T-cell (primary cell): ENCODE data around the gene ARL6IP5. TPM values are rescaled to one million over a fixed set of nuclear protein-coding genes. Genes with fewer than 3 reads are reported as not detected.
A peak's percentile ranks its signal among the peaks of the same experiment; 100 is the strongest.

Experiments
- ATAC-seq, 4 experiments: fragments of 200-7000 bp in 3 of 4; fragments of 150-1000 bp in 1 of 4; cut with Tn5 transposase; replicated peaks in 1 of 4; 1 replicate in 3 of 4; 2 replicates in 1 of 4; pipeline ENCODE4 v1.10.0; 2021; ENCODE audit warnings: moderate library complexity in 3 of 4, mild to moderate bottlenecking in 2 of 4, moderate number of reproducible peaks in 1 of 4
- CTCF ChIA-PET, 2 donors: fragments of 300-600 bp; sonication (Branson Sonifier 250); formaldehyde crosslinking; loops; one replicate each; lab custom pipeline; 2022; ENCODE audit warnings: antibody characterized with exemption in 2 of 2; lab: Charles Lee
- POLR2A ChIA-PET, 2 donors: fragments of 300-600 bp; sonication (Branson Sonifier 250); formaldehyde crosslinking; loops; one replicate each; lab custom pipeline; 2022; ENCODE audit warnings: antibody characterized with exemption in 2 of 2; lab: Charles Lee
- DNase-seq, 35 experiments: peaks; one replicate each; pipeline versions ENCODE4 v3.0.0 to v3.0.0-alpha.2; 2013 to 2023
- H3K27ac ChIP-seq: one replicate; pipeline ENCODE4 v1.5.1; 2013; ENCODE audit warnings: low read length
- H3K27me3 ChIP-seq, 2 experiments: replicated peaks in 1 of 2; 1 replicate in 1 of 2; 2 replicates in 1 of 2; pipeline versions ENCODE4 v1.6.1 to v1.7.0; 2013; ENCODE audit warnings: low read length in 1 of 2, mixed read lengths in 1 of 2; ENCODE audit not compliant: control insufficient read depth in 2 of 2, insufficient read depth in 2 of 2; ENCODE audit errors: extremely low read depth in 1 of 2
- H3K36me3 ChIP-seq, 2 donors: 1 replicate in 1 of 2; 2 replicates in 1 of 2; pipeline versions ENCODE4 v1.6.1 to v1.7.0; 2013; ENCODE audit warnings: low read length in 1 of 2; ENCODE audit not compliant: control insufficient read depth in 2 of 2, insufficient read depth in 1 of 2; ENCODE audit errors: extremely low read depth in 1 of 2
- H3K4me1 ChIP-seq, 2 experiments: 1 replicate in 1 of 2; 2 replicates in 1 of 2; pipeline versions ENCODE4 v1.6.1 to v1.7.0; 2013; ENCODE audit warnings: low read length in 2 of 2, mixed read lengths in 1 of 2; ENCODE audit not compliant: insufficient read depth in 2 of 2, control insufficient read depth in 1 of 2; ENCODE audit errors: extremely low read depth in 1 of 2
- H3K4me3 ChIP-seq, 2 donors: 1 replicate in 1 of 2; 2 replicates in 1 of 2; pipeline versions ENCODE4 v1.5.1 to v1.7.0; 2013; ENCODE audit warnings: mild to moderate bottlenecking in 2 of 2, low read length in 1 of 2, moderate library complexity in 1 of 2; ENCODE audit not compliant: control insufficient read depth in 1 of 2; ENCODE audit errors: extremely low read depth in 1 of 2
- H3K9me3 ChIP-seq: 2 replicates; pipeline ENCODE4 v1.7.0; 2013
- H3K27ac Mint-ChIP-seq, 2 donors: one replicate each; pipeline ENCODE4 v1.8.0; 2020 to 2021; ENCODE audit warnings: mild to moderate bottlenecking in 2 of 2, mixed read lengths in 2 of 2
- H3K27me3 Mint-ChIP-seq, 2 donors: one replicate each; pipeline ENCODE4 v1.8.0; 2021 to 2022; ENCODE audit warnings: mixed read lengths in 2 of 2
- H3K36me3 Mint-ChIP-seq: one replicate; pipeline ENCODE4 v1.8.0; 2021; ENCODE audit warnings: mixed read lengths
- H3K4me1 Mint-ChIP-seq, 3 donors: one replicate each; pipeline ENCODE4 v1.8.0; 2020 to 2022; ENCODE audit warnings: mixed read lengths in 3 of 3, mild to moderate bottlenecking in 1 of 3
- H3K4me3 Mint-ChIP-seq, 3 donors: one replicate each; pipeline ENCODE4 v1.8.0; 2020 to 2022; ENCODE audit warnings: mild to moderate bottlenecking in 3 of 3, mixed read lengths in 3 of 3, moderate library complexity in 3 of 3
- H3K9me3 Mint-ChIP-seq, 3 donors: one replicate each; pipeline ENCODE4 v1.8.0; 2020 to 2022; ENCODE audit warnings: mixed read lengths in 3 of 3
- WGBS: methylation state at CpG from one replicate; pipeline ENCODE4 v1.1.5; 2013; ENCODE audit warnings: missing lambda C conversion rate; ENCODE audit not compliant: insufficient coverage; 5-methylcytosine and 5-hydroxymethylcytosine counted together
- total RNA-seq, 35 experiments: library from RNA in 6 of 35; stranded (reverse) in 6 of 35; fragments of 120-200 nt in 1 of 35; gene quantifications; one replicate each; pipeline versions ENCODE4 v1.2.1 to v1.2.4 and lab custom pipeline; 2013 to 2026

The ARL6IP5 gene
- total RNA-seq, 5 donors from 2014 or later (not counting 1 experiment from before 2014, with no cell fraction given), result 106 to 135 (median 127) TPM

DNA sequence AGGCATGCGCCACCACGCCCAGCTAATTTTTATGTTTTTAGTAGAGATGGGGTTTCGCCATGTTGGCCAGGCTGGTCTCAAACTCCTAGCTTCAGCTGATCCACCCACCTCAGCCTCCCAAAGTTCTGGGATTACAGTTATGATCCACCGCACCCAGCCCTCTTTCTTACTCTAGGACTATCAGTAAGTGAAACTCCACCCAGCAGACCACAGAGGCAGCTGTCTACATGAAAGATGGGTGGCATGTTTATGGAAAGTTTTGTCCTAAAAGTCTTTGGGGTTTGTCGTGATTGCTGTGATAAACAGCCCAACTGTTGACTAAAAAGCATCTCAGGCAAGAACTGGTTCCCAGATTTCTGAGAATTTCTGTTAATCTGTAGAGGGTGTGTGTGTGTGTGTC is 10.9 kb downstream of the ARL6IP5 start:
- ATAC-seq, result peak in 3 of 4 experiments; percentile 14 to 29 (median 28)
- peaks cover 29% of the 10 kb centered on the region for H3K36me3 Mint-ChIP-seq
- CTCF ChIA-PET, result interaction anchor here in 1 of 2 donors (0.7 to 2.0 kb wide), 5 partner anchors 10 to 71 kb away, joined by 3 to 5 read pairs (median 4); partner anchors contain the start of gene ARL6IP5

DNA sequence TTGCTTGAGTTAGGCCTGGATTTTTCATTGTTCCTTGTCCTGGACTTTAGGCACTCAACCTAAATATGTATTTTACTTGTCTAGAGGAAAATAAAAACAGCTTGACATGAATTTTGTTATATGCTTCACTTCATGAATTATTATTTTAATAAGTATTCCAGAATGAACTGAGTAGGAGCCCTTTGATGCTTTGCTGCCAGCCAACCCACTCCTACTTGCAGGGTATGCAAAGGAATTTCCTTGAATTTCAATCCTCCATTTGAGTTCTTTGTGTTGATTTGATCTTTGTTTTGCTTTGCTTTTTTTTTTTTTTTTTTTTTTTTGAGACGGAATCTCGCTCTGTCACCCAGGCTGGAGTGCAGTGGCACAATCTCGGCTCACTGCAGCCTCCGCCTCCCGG is 11.6 kb downstream of the ARL6IP5 start:
- Histone ChIP-seq H3K4me3 (no peak overlapping the region), H3K27me3 (no peaks in the 10 kb centered on the region), H3K27ac (peak overlapping the region; percentile 90), H3K9me3 (no peaks in the 10 kb centered on the region), H3K4me1 (peaks cover 56 to 80% of the 10 kb centered on the region in 2 experiments), H3K36me3 (peaks cover 0 to 23% of the 10 kb centered on the region in 2 donors)
- Mint-ChIP-seq H3K9me3 (no peaks in the 10 kb centered on the region), H3K4me1 (peaks cover 82 to 85% (median 84%) of the 10 kb centered on the region in 3 donors), H3K27ac (peak overlapping the region; percentile 95 to 97), H3K4me3 (peak overlapping the region in 1 of 3 donors; percentile 77), H3K27me3 (no peaks in the 10 kb centered on the region), H3K36me3 (peaks cover 32% of the 10 kb centered on the region)
- ChIA-PET CTCF (interaction anchor here in 1 of 2 donors (0.9 to 2.0 kb wide), 3 partner anchors 9 to 25 kb away, joined by 3 to 5 read pairs (median 4); no protein-coding TSS in a partner anchor), POLR2A (interaction anchor here (0.5 to 0.7 kb wide), 3 partner anchors 9 to 109 kb away, joined by 3 to 14 read pairs (median 5); no protein-coding TSS in a partner anchor)
- DNase-seq (no peak), ATAC-seq (no peak)
- whole genome bisulfite sequencing, result no CpG with 5 or more reads among the region's 5 CpGs

More for the DNA sequence above, 10.9 kb downstream of the ARL6IP5 start:
- Mint-ChIP-seq H3K4me1 (peaks cover 85 to 89% (median 85%) of the 10 kb centered on the region in 3 donors), H3K27ac (peak overlapping the region; percentile 95 to 97), H3K4me3 (peak overlapping the region; percentile 52 to 77 (median 56)), H3K27me3 (no peaks in the 10 kb centered on the region), H3K9me3 (no peaks in the 10 kb centered on the region)
- DNase-seq, result peak in 1 of 35 experiments; percentile 42
- H3K36me3 ChIP-seq, result peaks cover 0 to 29% of the 10 kb centered on the region in 2 donors
- no peaks in the 10 kb centered on the region for H3K9me3 ChIP-seq
- H3K4me1 ChIP-seq, result peaks cover 60 to 81% of the 10 kb centered on the region in 2 experiments
- 0% methylated on average over 1 of the region's 5 CpGs for WGBS
- H3K27ac ChIP-seq, result peak overlapping the region; percentile 90
- H3K27me3 ChIP-seq, result no peaks in the 10 kb centered on the region
- POLR2A ChIA-PET, result interaction anchor here (0.5 to 1.3 kb wide), 2 partner anchors 10 to 109 kb away, joined by 3 to 6 read pairs; no protein-coding TSS in a partner anchor
- peak overlapping the region in 1 of 2 donors; percentile 4 for H3K4me3 ChIP-seq

DNA sequence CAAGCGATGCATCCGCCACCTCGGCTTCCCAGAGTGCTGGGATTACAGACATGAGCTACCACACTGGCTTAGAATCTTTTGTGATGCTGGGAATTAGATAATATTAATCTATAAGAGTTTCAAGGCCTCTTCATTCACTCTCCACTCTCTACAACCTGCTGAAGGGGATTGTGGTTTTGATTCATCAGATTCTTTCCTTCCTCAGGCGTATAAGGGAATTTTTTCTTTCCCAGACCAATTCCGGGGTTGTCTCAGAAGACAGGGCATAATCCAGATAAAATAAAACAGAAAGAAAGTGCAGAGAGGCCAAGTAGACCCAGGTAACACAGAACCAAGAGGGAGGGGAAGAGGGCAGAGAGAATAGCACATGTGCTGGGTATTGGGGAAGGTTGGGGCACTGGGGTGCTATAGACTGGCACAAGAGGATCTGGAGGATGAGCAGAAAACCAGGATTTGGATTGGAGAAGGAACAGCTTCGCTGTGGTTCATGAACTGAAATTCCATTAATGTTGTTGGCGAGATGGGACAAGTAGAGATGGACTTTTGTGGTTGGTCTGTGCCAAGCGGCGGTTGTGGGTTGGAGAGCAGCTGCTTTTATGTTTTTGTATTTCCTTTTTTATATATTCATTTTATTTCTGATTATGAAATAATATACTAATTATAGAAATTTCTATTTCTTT is 12.8 kb downstream of the ARL6IP5 start:
- Histone ChIP-seq H3K27me3 (no peaks in the 10 kb centered on the region), H3K9me3 (no peaks in the 10 kb centered on the region), H3K4me3 (no peak overlapping the region), H3K4me1 (peaks cover 46 to 69% of the 10 kb centered on the region in 2 experiments), H3K36me3 (peaks cover 0 to 34% of the 10 kb centered on the region in 2 donors), H3K27ac (peak overlapping the region; percentile 90)
- H3K4me3 Mint-ChIP-seq, result peak overlapping the region in 1 of 3 donors; percentile 77
- no peaks in the 10 kb centered on the region for H3K9me3 Mint-ChIP-seq
- H3K27ac Mint-ChIP-seq, result peak overlapping the region; percentile 88 to 95
- ChIA-PET POLR2A (interaction anchor here in 1 of 2 donors (0.7 kb wide), 1 partner anchor 72 kb away, joined by 3 read pairs; no protein-coding TSS in a partner anchor), CTCF (no interaction called here)
- WGBS, result 71% methylated on average over 1 of the region's 9 CpGs
- DNase-seq (no peak), ATAC-seq (no peak)
- no peaks in the 10 kb centered on the region for H3K27me3 Mint-ChIP-seq
- peaks cover 79 to 85% (median 83%) of the 10 kb centered on the region in 3 donors for H3K4me1 Mint-ChIP-seq
- peaks cover 40% of the 10 kb centered on the region for H3K36me3 Mint-ChIP-seq

DNA sequence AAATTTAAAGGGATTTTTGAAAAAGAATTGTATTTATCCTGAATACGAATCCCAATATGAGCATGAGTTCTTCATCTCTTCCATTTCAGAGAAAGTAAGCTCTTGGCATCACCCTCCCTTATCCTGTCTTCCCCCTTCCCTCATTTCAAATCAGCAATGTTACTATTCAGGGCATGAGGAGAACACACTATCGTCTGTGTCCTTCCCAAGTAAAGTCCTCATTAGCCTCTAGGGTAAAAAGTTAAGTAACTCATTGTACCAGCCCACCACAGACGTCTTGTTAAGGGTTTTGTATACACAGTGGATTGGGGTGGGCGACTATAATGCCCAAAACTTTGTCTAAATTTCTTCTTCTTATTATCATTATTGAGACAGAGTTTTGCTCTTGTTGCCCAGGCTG is 14.8 kb downstream of the ARL6IP5 start:
- ChIA-PET CTCF (interaction anchor here (0.5 to 0.8 kb wide), 2 partner anchors 20 to 21 kb away, joined by 3 to 4 read pairs; no protein-coding TSS in a partner anchor), POLR2A (interaction anchor here in 1 of 2 donors (0.6 to 1.4 kb wide), 6 partner anchors 12 to 63 kb away, joined by 3 to 8 read pairs (median 4); no protein-coding TSS in a partner anchor)
- Mint-ChIP-seq H3K4me1 (peaks cover 78 to 83% (median 80%) of the 10 kb centered on the region in 3 donors), H3K4me3 (no peak overlapping the region), H3K27ac (peak overlapping the region in 1 of 2 donors; percentile 79), H3K27me3 (no peaks in the 10 kb centered on the region), H3K36me3 (peaks cover 55% of the 10 kb centered on the region), H3K9me3 (no peaks in the 10 kb centered on the region)
- no peaks in the 10 kb centered on the region for H3K9me3 ChIP-seq
- peaks cover 28 to 48% of the 10 kb centered on the region in 2 experiments for H3K4me1 ChIP-seq
- no peaks in the 10 kb centered on the region for H3K27me3 ChIP-seq
- peaks cover 0 to 51% of the 10 kb centered on the region in 2 donors for H3K36me3 ChIP-seq
- DNase-seq, result no peak
- H3K4me3 ChIP-seq, result no peak overlapping the region
- WGBS, result no CpG with 5 or more reads among the region's 4 CpGs
- ATAC-seq, result no peak
- no peak overlapping the region for H3K27ac ChIP-seq

DNA sequence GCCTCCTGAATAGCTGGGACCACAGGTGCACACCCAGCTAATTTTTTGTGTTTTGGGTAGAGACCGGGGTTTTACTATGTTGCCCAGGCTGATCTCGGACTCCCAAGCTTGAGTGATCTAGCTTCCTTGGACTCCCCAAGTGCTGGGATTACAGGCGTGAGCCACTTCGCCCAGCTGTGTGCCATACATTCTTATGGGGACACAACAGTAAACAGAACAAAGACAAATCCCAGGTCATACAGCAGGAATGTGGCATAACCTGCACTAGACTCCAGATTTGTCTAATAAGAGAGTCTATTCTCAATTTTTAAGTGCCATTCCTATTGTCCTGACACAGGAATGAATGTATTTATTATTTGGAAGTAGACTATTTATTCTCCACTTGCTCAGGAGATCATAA is 17.6 kb downstream of the ARL6IP5 start:
- Histone ChIP-seq H3K9me3 (no peaks in the 10 kb centered on the region), H3K36me3 (peaks cover 0 to 57% of the 10 kb centered on the region in 2 donors), H3K4me1 (peaks cover 9 to 24% of the 10 kb centered on the region in 2 experiments), H3K27me3 (no peaks in the 10 kb centered on the region), H3K4me3 (no peak overlapping the region), H3K27ac (no peak overlapping the region)
- ATAC-seq, result no peak
- Mint-ChIP-seq H3K4me1 (peaks cover 59 to 64% (median 59%) of the 10 kb centered on the region in 3 donors), H3K4me3 (no peak overlapping the region), H3K36me3 (peaks cover 54% of the 10 kb centered on the region), H3K27ac (peak overlapping the region; percentile 60 to 71), H3K9me3 (no peaks in the 10 kb centered on the region), H3K27me3 (no peaks in the 10 kb centered on the region)
- ChIA-PET CTCF (no interaction called here), POLR2A (interaction anchor here in 1 of 2 donors (0.5 kb wide), 1 partner anchor 11 kb away, joined by 3 read pairs; no protein-coding TSS in a partner anchor)
- no peak for DNase-seq
- WGBS, result 100% methylated on average over 2 of the region's 4 CpGs

DNA sequence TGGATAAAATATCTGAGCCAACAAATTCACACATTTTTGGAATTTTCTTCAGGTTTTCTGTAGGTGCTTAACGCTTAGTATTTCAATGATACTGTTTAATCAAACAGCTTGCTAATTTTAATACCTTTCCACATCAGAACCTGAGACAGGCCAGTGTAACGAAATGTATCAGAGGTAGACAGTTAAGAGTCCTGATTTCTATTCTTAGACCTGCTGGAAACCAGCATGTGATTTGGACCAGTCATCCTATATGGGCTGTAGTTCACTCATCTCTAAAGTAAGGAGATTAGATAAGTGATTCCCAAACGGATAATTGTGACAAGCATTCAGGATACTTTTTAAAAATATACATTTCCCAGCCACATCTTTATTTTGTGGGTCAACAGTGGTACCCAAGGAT is 18.4 kb downstream of the ARL6IP5 start:
- Mint-ChIP-seq H3K27me3 (no peaks in the 10 kb centered on the region), H3K36me3 (peaks cover 50% of the 10 kb centered on the region), H3K27ac (peak overlapping the region; percentile 28 to 76), H3K9me3 (no peaks in the 10 kb centered on the region), H3K4me3 (no peak overlapping the region), H3K4me1 (peaks cover 58 to 62% (median 60%) of the 10 kb centered on the region in 3 donors)
- Histone ChIP-seq H3K27me3 (no peaks in the 10 kb centered on the region), H3K36me3 (peaks cover 0 to 52% of the 10 kb centered on the region in 2 donors), H3K27ac (no peak overlapping the region), H3K4me3 (no peak overlapping the region), H3K4me1 (peaks cover 4 to 16% of the 10 kb centered on the region in 2 experiments), H3K9me3 (no peaks in the 10 kb centered on the region)
- WGBS, result no CpG with 5 or more reads among the region's 3 CpGs
- DNase-seq (no peak), ATAC-seq (no peak)
- ChIA-PET POLR2A (no interaction called here), CTCF (no interaction called here)
